A673 (cell line): ENCODE data around the gene BID. TPM values are rescaled to one million over a fixed set of nuclear protein-coding genes. Genes with fewer than 3 reads are reported as not detected.
"Not testable (repeated sequence)": the region's sequence is repeated elsewhere in the genome, so short reads cannot be mapped to it uniquely, and the experiment has no call there.

Experiments used
- BruUV-seq: library from RNA; stranded (reverse); fragments of 400-500 nt; replicated peaks from 2 replicates; lab custom pipeline; 2021; lab: Mats Ljungman, UMichigan
- CTCF ChIA-PET: fragments of 300-600 bp; sonication (Branson Sonifier 250); formaldehyde crosslinking; loops from one replicate; lab custom pipeline; 2022; ENCODE audit warnings: antibody characterized with exemption; lab: Charles Lee
- POLR2A ChIA-PET: fragments of 300-600 bp; sonication (Branson Sonifier 250); formaldehyde crosslinking; loops from one replicate; lab custom pipeline; 2022; ENCODE audit warnings: antibody characterized with exemption; ENCODE audit not compliant: low non-redundant PET; lab: Charles Lee
- DNase-seq: peaks from one replicate; pipeline ENCODE4 v3.0.0-alpha.2; 2015; ENCODE audit warnings: low spot score
- H3K27ac ChIP-seq: fragments of 200-600 bp; sonication (generic); 2 replicates; pipeline ENCODE4 v1.5.1; 2016; ENCODE audit warnings: mixed run types, low read depth, mild to moderate bottlenecking, mixed read lengths, antibody characterized with exemption, low read length; ENCODE audit not compliant: poor library complexity, severe bottlenecking
- H3K27me3 ChIP-seq: fragments of 200-600 bp; sonication (generic); replicated peaks from 2 replicates; pipeline ENCODE4 v1.6.1; 2017; ENCODE audit warnings: mixed run types, low read depth, mild to moderate bottlenecking, mixed read lengths, antibody characterized with exemption, low read length; ENCODE audit not compliant: insufficient read depth, poor library complexity
- H3K36me3 ChIP-seq: fragments of 200-600 bp; sonication (generic); 2 replicates; pipeline ENCODE4 v1.6.1; 2016; ENCODE audit warnings: mixed run types, mild to moderate bottlenecking, mixed read lengths, antibody characterized with exemption, low read length; ENCODE audit not compliant: insufficient read depth, poor library complexity, severe bottlenecking
- H3K4me1 ChIP-seq: fragments of 200-600 bp; sonication (generic); 2 replicates; pipeline ENCODE4 v1.6.1; 2017; ENCODE audit warnings: mixed run types, mild to moderate bottlenecking, mixed read lengths, antibody characterized with exemption, low read length; ENCODE audit not compliant: insufficient read depth, poor library complexity, severe bottlenecking
- H3K4me3 ChIP-seq: fragments of 200-600 bp; sonication (generic); 2 replicates; pipeline ENCODE4 v1.5.1; 2016; ENCODE audit warnings: low read depth, mixed run types, mild to moderate bottlenecking, mixed read lengths, low read length; ENCODE audit not compliant: poor library complexity, severe bottlenecking
- H3K9me3 ChIP-seq: fragments of 200-600 bp; sonication (generic); 2 replicates; pipeline ENCODE4 v1.6.1; 2016; ENCODE audit warnings: mixed run types, low read depth, mild to moderate bottlenecking, mixed read lengths, antibody characterized with exemption, low read length; ENCODE audit not compliant: poor library complexity, severe bottlenecking
- CTCF ChIP-seq: fragments of 300-800, 200-600 bp; sonication (generic); conservative IDR thresholded peaks from 2 replicates; pipeline ENCODE4 v1.5.1; 2017; ENCODE audit warnings: low read depth, mild to moderate bottlenecking, antibody characterized with exemption, low read length, moderate library complexity, mixed read lengths
- EZH2 ChIP-seq: fragments of 200-600 bp; sonication (generic); IDR thresholded peaks from 2 replicates; pipeline ENCODE4 v1.6.1; 2017; ENCODE audit warnings: borderline replicate concordance, low read depth, mild to moderate bottlenecking, mixed read lengths, antibody characterized with exemption, low read length; ENCODE audit not compliant: poor library complexity, severe bottlenecking
- intact Hi-C: fragments of 100-400 bp; cut with micrococcal nuclease; formaldehyde crosslinking; loops from one replicate; pipeline ENCODE4 v1.10.0; 2022; ENCODE audit not compliant: unreplicated experiment
- total RNA-seq: library from RNA; stranded (reverse); gene quantifications from 2 replicates; pipeline ENCODE4 v1.2.3, GENCODE V29; 2021

BID gene
- total RNA-seq, 1 experiment from 2014 or later, result 74.6 TPM

- Histone ChIP-seq H3K27ac (no peak overlapping the region), H3K36me3 (no peaks in the 10 kb centered on the region), H3K4me1 (peaks cover 9% of the 10 kb centered on the region), H3K9me3 (no peaks in the 10 kb centered on the region), H3K4me3 (no peak overlapping the region), H3K27me3 (no peaks in the 10 kb centered on the region)
- TF ChIP-seq CTCF, result no peak
- no peak for TF ChIP-seq EZH2
- ChIA-PET CTCF (no interaction called here), POLR2A (no interaction called here)
- BruUV-seq, result no TSS peak
- intact Hi-C loops, result no loop called here
- DNase-seq, result no peak
Measured at GRCh38 chr22:17769716-17770082, 4.6 kb downstream of the BID start.

- Histone ChIP-seq H3K4me1 (peaks cover 6% of the 10 kb centered on the region), H3K36me3 (no peaks in the 10 kb centered on the region), H3K4me3 (no peak overlapping the region), H3K27ac (no peak overlapping the region), H3K27me3 (no peaks in the 10 kb centered on the region), H3K9me3 (no peaks in the 10 kb centered on the region)
- CTCF ChIA-PET, result no interaction called here
- TF ChIP-seq CTCF (no peak), EZH2 (no peak)
- DNase-seq, result no peak
- no TSS peak for BruUV-seq
- POLR2A ChIA-PET, result no interaction called here
- intact Hi-C loops, result no loop called here
Measured at GRCh38 chr22:17769013-17769715, 5.1 kb downstream of the BID start.

GRCh38 chr22:17767233-17768065 lies 6.8 kb downstream of the BID start:
- no peak for DNase-seq
- TF ChIP-seq EZH2, result no peak
- no peak for TF ChIP-seq CTCF
- H3K27ac ChIP-seq, result no peak overlapping the region
- H3K9me3 ChIP-seq, result no peaks in the 10 kb centered on the region
- BruUV-seq, result no TSS peak
- no peaks in the 10 kb centered on the region for H3K27me3 ChIP-seq
- ChIA-PET POLR2A (no interaction called here), CTCF (interaction anchor here (0.6 kb wide), 1 partner anchor 26 kb away, joined by 10 read pairs; no protein-coding TSS in a partner anchor)
- intact Hi-C loops, result no loop called here
- H3K4me3 ChIP-seq, result no peak overlapping the region
- no peaks in the 10 kb centered on the region for H3K36me3 ChIP-seq
- no peaks in the 10 kb centered on the region for H3K4me1 ChIP-seq

GRCh38 chr22:17764852-17765251 lies 9.4 kb downstream of the BID start:
- DNase-seq, intact Hi-C loops, H3K9me3 ChIP-seq, H3K36me3 ChIP-seq, BruUV-seq, POLR2A ChIA-PET, H3K4me1 ChIP-seq, CTCF ChIA-PET, H3K27ac ChIP-seq, H3K4me3 ChIP-seq, H3K27me3 ChIP-seq: not testable (repeated sequence)
